H9 (cell line): ENCODE results near the gene HIP1R. TPM values are rescaled to one million over a fixed set of nuclear protein-coding genes. Genes with fewer than 3 reads are reported as not detected.

ENCODE experiments used
- DNase-seq: peaks from one replicate; pipeline ENCODE4 v3.0.0-alpha.2; 2017
- H2AFZ ChIP-seq: one replicate; pipeline ENCODE4 v1.6.1; 2013; ENCODE audit warnings: mild to moderate bottlenecking, low read length, control low read depth, moderate library complexity
- H2AK5ac ChIP-seq: 2 replicates; pipeline ENCODE4 v1.6.1; 2013; ENCODE audit warnings: low read length, control low read depth, mixed read lengths; ENCODE audit not compliant: insufficient read length
- H2BK120ac ChIP-seq: one replicate; pipeline ENCODE4 v1.6.1; 2013; ENCODE audit warnings: low read depth, mild to moderate bottlenecking, low read length, control low read depth, inconsistent platforms; ENCODE audit not compliant: poor library complexity, severe bottlenecking
- H2BK12ac ChIP-seq: 2 replicates; pipeline ENCODE4 v1.6.1; 2013; ENCODE audit warnings: low read length, control low read depth, mixed read lengths, low read depth; ENCODE audit not compliant: insufficient read length
- H2BK15ac ChIP-seq: 2 replicates; pipeline ENCODE4 v1.6.1; 2013; ENCODE audit warnings: low read depth, low read length, control low read depth
- H2BK20ac ChIP-seq: one replicate; pipeline ENCODE4 v1.6.1; 2013; ENCODE audit warnings: low read depth, mild to moderate bottlenecking, low read length, control low read depth, inconsistent platforms; ENCODE audit not compliant: poor library complexity, severe bottlenecking
- H2BK5ac ChIP-seq: 2 replicates; pipeline ENCODE4 v1.6.1; 2013; ENCODE audit warnings: low read length, control low read depth, mixed read lengths; ENCODE audit not compliant: insufficient read length
- H3K14ac ChIP-seq: 2 replicates; pipeline ENCODE4 v1.6.1; 2013; ENCODE audit warnings: low read length, control low read depth; ENCODE audit not compliant: insufficient read depth
- H3K18ac ChIP-seq: 2 replicates; pipeline ENCODE4 v1.6.1; 2013; ENCODE audit warnings: low read depth, mild to moderate bottlenecking, mixed read lengths, low read length, control low read depth; ENCODE audit not compliant: insufficient read length
- H3K23ac ChIP-seq: 2 replicates; pipeline ENCODE4 v1.6.1; 2013; ENCODE audit warnings: low read length, control low read depth, mixed read lengths, low read depth; ENCODE audit not compliant: insufficient read length
- H3K23me2 ChIP-seq: 2 replicates; pipeline ENCODE4 v1.6.1; 2013; ENCODE audit warnings: low read depth, mild to moderate bottlenecking, mixed read lengths, low read length, control low read depth; ENCODE audit not compliant: insufficient read length, poor library complexity, severe bottlenecking
- H3K27ac ChIP-seq: 2 replicates; pipeline ENCODE4 v1.5.1; 2013; ENCODE audit warnings: low read length, control low read depth, mixed read lengths, low read depth; ENCODE audit not compliant: insufficient read length
- H3K27me3 ChIP-seq: 2 replicates; pipeline ENCODE4 v1.6.1; 2013; ENCODE audit warnings: low read length, control low read depth, inconsistent platforms; ENCODE audit not compliant: insufficient read depth
- H3K4ac ChIP-seq: 2 replicates; pipeline ENCODE4 v1.6.1; 2013; ENCODE audit warnings: low read depth, mild to moderate bottlenecking, control low read depth, inconsistent platforms, low read length, moderate library complexity
- H3K4me1 ChIP-seq: 2 replicates; pipeline ENCODE4 v1.6.1; 2013; ENCODE audit warnings: low read length, control low read depth, inconsistent platforms; ENCODE audit not compliant: insufficient read depth
- H3K4me2 ChIP-seq: 2 replicates; pipeline ENCODE4 v1.6.1; 2013; ENCODE audit warnings: low read length, control low read depth, mixed read lengths; ENCODE audit not compliant: insufficient read length, insufficient read depth
- H3K56ac ChIP-seq: 2 replicates; pipeline ENCODE4 v1.6.1; 2013; ENCODE audit warnings: low read depth, mild to moderate bottlenecking, mixed read lengths, low read length, control low read depth; ENCODE audit not compliant: insufficient read length
- H3K79me1 ChIP-seq: 2 replicates; pipeline ENCODE4 v1.6.1; 2013; ENCODE audit warnings: low read depth, mild to moderate bottlenecking, moderate library complexity, low read length, control low read depth, inconsistent platforms; ENCODE audit not compliant: insufficient read depth, poor library complexity, severe bottlenecking
- H3K79me2 ChIP-seq: 2 replicates; pipeline ENCODE4 v1.6.1; 2013; ENCODE audit warnings: low read length, control low read depth, inconsistent platforms; ENCODE audit not compliant: insufficient read depth
- H3K9ac ChIP-seq: 2 replicates; pipeline ENCODE4 v1.6.1; 2013; ENCODE audit warnings: low read length, control low read depth, mixed read lengths; ENCODE audit not compliant: insufficient read length; ENCODE audit errors: extremely low read depth
- H3K9me3 ChIP-seq: one replicate; pipeline ENCODE4 v1.6.1; 2013; ENCODE audit warnings: low read depth, low read length, inconsistent platforms; ENCODE audit not compliant: control insufficient read depth
- H3T11ph ChIP-seq: one replicate; pipeline ENCODE4 v1.6.1; 2013; ENCODE audit warnings: mild to moderate bottlenecking, low read length, control low read depth, inconsistent platforms
- H4K20me1 ChIP-seq: one replicate; pipeline ENCODE4 v1.6.1; 2013; ENCODE audit not compliant: control insufficient read depth, insufficient read length, insufficient read depth
- H4K5ac ChIP-seq: 2 replicates; pipeline ENCODE4 v1.6.1; 2013; ENCODE audit warnings: low read depth, mild to moderate bottlenecking, mixed read lengths, low read length, control low read depth; ENCODE audit not compliant: insufficient read length
- H4K8ac ChIP-seq: replicated peaks from 2 replicates; pipeline ENCODE4 v1.6.1; 2013; ENCODE audit warnings: low read length, control low read depth, mixed read lengths, low read depth; ENCODE audit not compliant: insufficient read length
- H4K91ac ChIP-seq: 2 replicates; pipeline ENCODE4 v1.6.1; 2013; ENCODE audit warnings: low read depth, mild to moderate bottlenecking, moderate library complexity, mixed read lengths, low read length, control low read depth; ENCODE audit not compliant: insufficient read length
- H3K27ac Mint-ChIP-seq, 3 experiments: 2 replicates in 2 of 3; 3 replicates in 1 of 3; pipeline ENCODE4 v1.8.0; 2020 to 2021; ENCODE audit warnings: mixed read lengths in 3 of 3, mild to moderate bottlenecking in 1 of 3, moderate library complexity in 1 of 3
- H3K27me3 Mint-ChIP-seq: 2 replicates; pipeline ENCODE4 v1.8.0; 2021; ENCODE audit warnings: low read depth, mild to moderate bottlenecking, moderate library complexity, mixed read lengths
- H3K36me3 Mint-ChIP-seq, 3 experiments: 2 replicates in 2 of 3; 3 replicates in 1 of 3; pipeline ENCODE4 v1.8.0; 2020 to 2021; ENCODE audit warnings: low read depth in 3 of 3, mixed read lengths in 3 of 3; ENCODE audit not compliant: insufficient read depth in 1 of 3
- H3K4me1 Mint-ChIP-seq, 2 experiments: 2 replicates each; pipeline ENCODE4 v1.8.0; 2020; ENCODE audit warnings: mixed read lengths in 2 of 2
- H3K4me3 Mint-ChIP-seq, 2 experiments: 2 replicates in 1 of 2; 3 replicates in 1 of 2; pipeline ENCODE4 v1.8.0; 2020 to 2021; ENCODE audit warnings: mild to moderate bottlenecking in 2 of 2, mixed read lengths in 2 of 2, moderate library complexity in 1 of 2
- H3K9me3 Mint-ChIP-seq, 2 experiments: 2 replicates in 1 of 2; 3 replicates in 1 of 2; pipeline ENCODE4 v1.8.0; 2020; ENCODE audit warnings: mild to moderate bottlenecking in 2 of 2, mixed read lengths in 2 of 2, moderate library complexity in 1 of 2
- WGBS: extraction: QIAGEN DNeasy Blood & Tissue Kit; methylation state at CpG from one replicate; pipeline ENCODE4 v1.1.7; 2013; ENCODE audit warnings: missing lambda C conversion rate, low lambda C conversion rate, mixed read lengths; ENCODE audit not compliant: insufficient read length; ENCODE audit errors: extremely low coverage; 5-methylcytosine and 5-hydroxymethylcytosine counted together
- total RNA-seq: library from RNA; stranded (reverse); gene quantifications from 2 replicates; pipeline ENCODE4 v1.2.1, GENCODE V29; 2021
- TF ChIP-seq, protein P1 (sequence below): fragments of 200-600 bp; sonication (generic); conservative IDR thresholded peaks from 3 replicates; pipeline ENCODE4 v1.8.0; 2021; ENCODE audit warnings: antibody characterized with exemption, mild to moderate bottlenecking

The HIP1R gene
- total RNA-seq, 1 experiment from 2014 or later = 17.4 TPM

DNA sequence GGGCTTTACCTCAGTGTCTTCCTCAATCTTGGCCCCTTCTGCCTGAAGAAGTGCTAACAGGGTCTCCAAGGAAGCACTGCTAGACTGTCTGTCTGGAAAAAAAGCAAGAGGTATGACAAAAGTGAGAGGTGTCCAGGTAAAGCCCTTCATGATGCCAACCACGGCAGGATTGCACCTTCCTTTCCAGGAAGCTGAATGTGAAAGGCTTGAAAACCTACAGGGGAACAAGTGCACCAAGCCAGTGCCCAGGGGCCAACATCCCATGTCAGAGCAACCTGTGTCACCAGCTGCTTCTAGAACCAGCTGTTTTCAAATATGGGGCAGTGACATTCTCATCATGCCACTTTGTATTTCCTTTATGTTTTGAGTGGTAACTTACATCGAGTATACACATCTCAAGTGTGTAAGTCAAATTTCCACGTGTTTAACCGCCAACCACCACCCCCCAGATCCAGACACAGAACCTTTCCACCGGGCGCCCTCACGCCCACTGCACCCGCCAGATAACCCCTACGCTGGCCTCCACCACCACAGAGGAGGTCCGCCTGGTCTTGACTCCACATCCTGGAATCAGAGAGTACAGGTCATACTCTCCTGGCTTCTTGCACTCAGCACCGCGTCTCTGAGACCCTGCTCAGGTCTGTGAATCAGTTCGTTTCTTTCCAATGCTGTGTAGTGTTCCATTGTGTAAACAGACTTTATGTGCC, 33.4 kb downstream of the HIP1R start:
- WGBS = no CpG with 5 or more reads among the region's 13 CpGs
- Mint-ChIP-seq H3K4me3 (no peak overlapping the region; a peak in 1 of 5 replicates), H3K36me3 (peaks cover 26 to 36% (median 31%) of the 10 kb centered on the region in 3 experiments), H3K9me3 (no peaks in the 10 kb centered on the region; a peak in 1 of 5 replicates), H3K4me1 (peaks cover 19 to 24% of the 10 kb centered on the region in 2 experiments), H3K27ac (no peak overlapping the region; a peak in 1 of 7 replicates), H3K27me3 (peaks cover 99% of the 10 kb centered on the region)
- no peak overlapping the region for H2BK20ac ChIP-seq
- no peaks in the 10 kb centered on the region for H3K79me1 ChIP-seq
- H3K56ac ChIP-seq = no peak overlapping the region
- H3K23me2 ChIP-seq = no peaks in the 10 kb centered on the region
- H3K4ac ChIP-seq = no peak overlapping the region
- no peak overlapping the region for H2AK5ac ChIP-seq
- no peak for DNase-seq
- H3K14ac ChIP-seq = no peak overlapping the region
- H2BK12ac ChIP-seq = no peak overlapping the region
- H4K5ac ChIP-seq = no peak overlapping the region
- H3K4me2 ChIP-seq = no peak overlapping the region
- H3K18ac ChIP-seq = no peak overlapping the region
- no peak overlapping the region for H3T11ph ChIP-seq
- H4K91ac ChIP-seq = no peak overlapping the region
- H3K79me2 ChIP-seq = no peaks in the 10 kb centered on the region
- H4K8ac ChIP-seq = no peak overlapping the region
- H2BK15ac ChIP-seq = no peak overlapping the region
- no peaks in the 10 kb centered on the region for H3K9me3 ChIP-seq
- H2BK5ac ChIP-seq = no peak overlapping the region
- H3K27me3 ChIP-seq = peaks cover 47% of the 10 kb centered on the region
- no peak overlapping the region for H2BK120ac ChIP-seq
- no peak overlapping the region for H2AFZ ChIP-seq
- H3K9ac ChIP-seq = no peak overlapping the region
- no peak overlapping the region for H3K23ac ChIP-seq
- H3K27ac ChIP-seq = no peak overlapping the region
- peaks cover 2% of the 10 kb centered on the region for H4K20me1 ChIP-seq
- H3K4me1 ChIP-seq = no peaks in the 10 kb centered on the region
- TF ChIP-seq, protein P1, sequence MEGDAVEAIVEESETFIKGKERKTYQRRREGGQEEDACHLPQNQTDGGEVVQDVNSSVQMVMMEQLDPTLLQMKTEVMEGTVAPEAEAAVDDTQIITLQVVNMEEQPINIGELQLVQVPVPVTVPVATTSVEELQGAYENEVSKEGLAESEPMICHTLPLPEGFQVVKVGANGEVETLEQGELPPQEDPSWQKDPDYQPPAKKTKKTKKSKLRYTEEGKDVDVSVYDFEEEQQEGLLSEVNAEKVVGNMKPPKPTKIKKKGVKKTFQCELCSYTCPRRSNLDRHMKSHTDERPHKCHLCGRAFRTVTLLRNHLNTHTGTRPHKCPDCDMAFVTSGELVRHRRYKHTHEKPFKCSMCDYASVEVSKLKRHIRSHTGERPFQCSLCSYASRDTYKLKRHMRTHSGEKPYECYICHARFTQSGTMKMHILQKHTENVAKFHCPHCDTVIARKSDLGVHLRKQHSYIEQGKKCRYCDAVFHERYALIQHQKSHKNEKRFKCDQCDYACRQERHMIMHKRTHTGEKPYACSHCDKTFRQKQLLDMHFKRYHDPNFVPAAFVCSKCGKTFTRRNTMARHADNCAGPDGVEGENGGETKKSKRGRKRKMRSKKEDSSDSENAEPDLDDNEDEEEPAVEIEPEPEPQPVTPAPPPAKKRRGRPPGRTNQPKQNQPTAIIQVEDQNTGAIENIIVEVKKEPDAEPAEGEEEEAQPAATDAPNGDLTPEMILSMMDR = no peak
